ENCODE results near the gene PLAC8L1. TPM values are rescaled to one million over a fixed set of nuclear protein-coding genes. Genes with fewer than 3 reads are reported as not detected.
A peak's percentile ranks its signal among the peaks of the same experiment; 100 is the strongest.

The PLAC8L1 gene
- total RNA-seq, 1 experiment from 2014 or later, result 0.52 TPM

DNA sequence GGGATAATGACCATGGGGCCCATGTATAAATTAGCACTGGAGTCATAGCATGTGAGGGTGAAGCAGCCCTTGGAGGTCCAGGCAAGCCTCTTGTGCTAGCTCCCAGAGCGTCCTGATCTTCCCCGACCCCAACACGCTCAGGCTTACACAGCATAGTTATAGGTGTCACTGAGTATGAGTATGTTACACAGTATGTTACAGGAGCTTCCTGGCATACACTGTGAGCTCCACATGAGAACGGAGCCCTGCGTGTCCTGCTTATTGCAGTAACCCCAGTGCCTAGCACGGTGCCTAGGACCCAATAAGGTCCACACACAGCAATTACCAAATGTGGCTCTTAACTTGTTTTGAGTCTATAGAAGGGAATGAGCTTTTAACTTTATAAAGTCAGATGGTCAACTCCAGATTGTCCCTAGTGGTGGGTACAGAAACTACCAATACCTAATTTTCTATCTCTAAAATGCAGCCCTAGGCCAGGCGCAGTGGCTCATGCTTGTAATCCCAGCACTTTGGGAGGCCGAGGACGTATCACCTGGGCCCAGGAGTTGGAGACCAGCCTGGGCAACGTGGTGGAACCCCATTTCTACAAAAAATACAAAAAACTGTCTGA is 64.1 kb downstream of the PLAC8L1 start:
- TF ChIP-seq, protein P1, sequence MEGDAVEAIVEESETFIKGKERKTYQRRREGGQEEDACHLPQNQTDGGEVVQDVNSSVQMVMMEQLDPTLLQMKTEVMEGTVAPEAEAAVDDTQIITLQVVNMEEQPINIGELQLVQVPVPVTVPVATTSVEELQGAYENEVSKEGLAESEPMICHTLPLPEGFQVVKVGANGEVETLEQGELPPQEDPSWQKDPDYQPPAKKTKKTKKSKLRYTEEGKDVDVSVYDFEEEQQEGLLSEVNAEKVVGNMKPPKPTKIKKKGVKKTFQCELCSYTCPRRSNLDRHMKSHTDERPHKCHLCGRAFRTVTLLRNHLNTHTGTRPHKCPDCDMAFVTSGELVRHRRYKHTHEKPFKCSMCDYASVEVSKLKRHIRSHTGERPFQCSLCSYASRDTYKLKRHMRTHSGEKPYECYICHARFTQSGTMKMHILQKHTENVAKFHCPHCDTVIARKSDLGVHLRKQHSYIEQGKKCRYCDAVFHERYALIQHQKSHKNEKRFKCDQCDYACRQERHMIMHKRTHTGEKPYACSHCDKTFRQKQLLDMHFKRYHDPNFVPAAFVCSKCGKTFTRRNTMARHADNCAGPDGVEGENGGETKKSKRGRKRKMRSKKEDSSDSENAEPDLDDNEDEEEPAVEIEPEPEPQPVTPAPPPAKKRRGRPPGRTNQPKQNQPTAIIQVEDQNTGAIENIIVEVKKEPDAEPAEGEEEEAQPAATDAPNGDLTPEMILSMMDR (conservative IDR thresholded peaks at IDR 0.05), result peak; percentile 71
- H3K18ac ChIP-seq (ENCODE audit: insufficient read length, low read depth, low read length), result no peak overlapping the region
- no peaks in the 10 kb centered on the region for H3K27me3 Mint-ChIP-seq (ENCODE audit: low read depth)
- no peak overlapping the region for H3K4me2 ChIP-seq (ENCODE audit: insufficient read depth, insufficient read length, low read length)
- no peak overlapping the region for H3K4ac ChIP-seq (ENCODE audit: low read depth, low read length)
- H3K23ac ChIP-seq (ENCODE audit: insufficient read length, low read depth, low read length), result no peak overlapping the region
- no peaks in the 10 kb centered on the region; a peak in 1 of 7 replicates for H3K36me3 Mint-ChIP-seq (ENCODE audit: insufficient read depth in 1 of 3, low read depth in 3 of 3)
- no peak overlapping the region for H4K91ac ChIP-seq (ENCODE audit: insufficient read length, low read depth, low read length)
- H3K27me3 ChIP-seq (ENCODE audit: insufficient read depth, low read length), result no peaks in the 10 kb centered on the region
- H3K27ac ChIP-seq (ENCODE audit: insufficient read length, low read depth, low read length), result no peak overlapping the region
- H3K9me3 Mint-ChIP-seq, result no peaks in the 10 kb centered on the region
- no peak for DNase-seq
- no peak overlapping the region for H2AFZ ChIP-seq (ENCODE audit: low read length)
- H2AK5ac ChIP-seq (ENCODE audit: insufficient read length, low read length), result no peak overlapping the region
- no peak overlapping the region for H4K8ac ChIP-seq (replicated peaks; ENCODE audit: insufficient read length, low read depth, low read length)
- H4K20me1 ChIP-seq (ENCODE audit: control insufficient read depth, insufficient read depth, insufficient read length), result no peaks in the 10 kb centered on the region
- no peak overlapping the region for H3K4me3 Mint-ChIP-seq
- no peaks in the 10 kb centered on the region for H3K4me1 ChIP-seq (ENCODE audit: insufficient read depth, low read length)
- no peak overlapping the region for H3T11ph ChIP-seq (ENCODE audit: low read length)
- no peaks in the 10 kb centered on the region for H3K79me1 ChIP-seq (ENCODE audit: insufficient read depth, low read depth, low read length, poor library complexity, severe bottlenecking)
- no peak overlapping the region for H3K56ac ChIP-seq (ENCODE audit: insufficient read length, low read depth, low read length)
- H4K5ac ChIP-seq (ENCODE audit: insufficient read length, low read depth, low read length), result no peak overlapping the region
- H3K23me2 ChIP-seq (ENCODE audit: insufficient read length, low read depth, low read length, poor library complexity, severe bottlenecking), result no peaks in the 10 kb centered on the region
- no CpG with 5 or more reads among the region's 10 CpGs for WGBS (ENCODE audit: extremely low coverage, insufficient read length, low lambda C conversion rate)
- H3K79me2 ChIP-seq (ENCODE audit: insufficient read depth, low read length), result no peaks in the 10 kb centered on the region
- no peak overlapping the region for H2BK12ac ChIP-seq (ENCODE audit: insufficient read length, low read depth, low read length)
- no peak overlapping the region for H2BK120ac ChIP-seq (ENCODE audit: low read depth, low read length, poor library complexity, severe bottlenecking)
- H3K27ac Mint-ChIP-seq, result no peak overlapping the region
- no peak overlapping the region for H2BK15ac ChIP-seq (ENCODE audit: low read depth, low read length)
- H3K14ac ChIP-seq (ENCODE audit: insufficient read depth, low read length), result no peak overlapping the region
- H2BK20ac ChIP-seq (ENCODE audit: low read depth, low read length, poor library complexity, severe bottlenecking), result no peak overlapping the region
- H2BK5ac ChIP-seq (ENCODE audit: insufficient read length, low read length), result no peak overlapping the region
- no peak overlapping the region for H3K9ac ChIP-seq (ENCODE audit: extremely low read depth, insufficient read length, low read length)
- H3K9me3 ChIP-seq (ENCODE audit: control insufficient read depth, low read depth, low read length), result no peaks in the 10 kb centered on the region
- peaks cover 8 to 11% of the 10 kb centered on the region in 2 experiments; a peak in 3 of 4 replicates for H3K4me1 Mint-ChIP-seq
